Measurements from ENCODE around the gene SIK3.

DNA sequence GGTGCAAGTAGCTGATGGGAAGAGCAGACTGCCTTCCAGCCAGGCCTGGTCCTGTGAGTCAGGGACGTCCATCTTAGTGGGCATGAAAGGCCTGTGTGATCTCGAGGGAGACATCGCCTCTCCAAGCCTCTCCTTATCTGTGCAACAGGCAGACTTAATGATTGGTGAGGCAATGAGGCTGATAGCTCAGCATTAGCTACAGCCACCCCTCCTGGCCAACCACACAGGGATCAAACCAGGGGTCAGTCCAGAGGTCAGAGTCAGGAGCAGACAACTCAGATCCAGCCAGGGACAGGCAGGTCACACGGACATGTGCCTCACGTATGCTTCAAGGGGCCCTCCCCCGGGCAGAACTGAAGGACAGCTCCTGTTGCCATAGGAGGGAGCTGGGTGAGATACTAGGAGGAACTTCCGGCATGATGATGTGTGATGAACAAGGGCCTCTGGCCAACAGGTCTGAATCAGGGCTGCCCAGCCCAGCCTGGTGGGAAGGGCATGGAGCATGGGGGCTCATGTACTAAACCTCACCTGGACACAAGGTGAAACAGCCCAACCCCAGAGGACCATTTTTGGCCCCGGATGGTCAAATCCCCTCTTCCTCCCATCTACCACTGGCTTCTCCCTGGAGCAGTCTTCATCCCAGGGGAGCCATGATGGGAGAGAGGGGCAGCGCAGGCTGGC is 271.3 kb downstream of the SIK3 start:
- TF ChIP-seq, protein P1, sequence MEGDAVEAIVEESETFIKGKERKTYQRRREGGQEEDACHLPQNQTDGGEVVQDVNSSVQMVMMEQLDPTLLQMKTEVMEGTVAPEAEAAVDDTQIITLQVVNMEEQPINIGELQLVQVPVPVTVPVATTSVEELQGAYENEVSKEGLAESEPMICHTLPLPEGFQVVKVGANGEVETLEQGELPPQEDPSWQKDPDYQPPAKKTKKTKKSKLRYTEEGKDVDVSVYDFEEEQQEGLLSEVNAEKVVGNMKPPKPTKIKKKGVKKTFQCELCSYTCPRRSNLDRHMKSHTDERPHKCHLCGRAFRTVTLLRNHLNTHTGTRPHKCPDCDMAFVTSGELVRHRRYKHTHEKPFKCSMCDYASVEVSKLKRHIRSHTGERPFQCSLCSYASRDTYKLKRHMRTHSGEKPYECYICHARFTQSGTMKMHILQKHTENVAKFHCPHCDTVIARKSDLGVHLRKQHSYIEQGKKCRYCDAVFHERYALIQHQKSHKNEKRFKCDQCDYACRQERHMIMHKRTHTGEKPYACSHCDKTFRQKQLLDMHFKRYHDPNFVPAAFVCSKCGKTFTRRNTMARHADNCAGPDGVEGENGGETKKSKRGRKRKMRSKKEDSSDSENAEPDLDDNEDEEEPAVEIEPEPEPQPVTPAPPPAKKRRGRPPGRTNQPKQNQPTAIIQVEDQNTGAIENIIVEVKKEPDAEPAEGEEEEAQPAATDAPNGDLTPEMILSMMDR (IDR thresholded peaks at IDR 0.05; ENCODE audit: low read depth, low read length) = no peak
- TF ChIP-seq POLR2A (IDR thresholded peaks at IDR 0.05; ENCODE audit: extremely low read depth, insufficient read length) (no peak), MYC (IDR thresholded peaks at IDR 0.05; ENCODE audit: low read depth, low read length) (no peak)
